ENCODE data around the gene NAA80. TPM values are rescaled to one million over a fixed set of nuclear protein-coding genes. Genes with fewer than 3 reads are reported as not detected.

Gene NAA80
- total RNA-seq, 1 donor from 2014 or later, result 12.5 TPM

- Histone ChIP-seq H3K9me3 (no peaks in the 10 kb centered on the region), H3K4me1 (peaks cover 94% of the 10 kb centered on the region), H3K36me3 (peaks cover 32% of the 10 kb centered on the region), H3K4me3 (no peak overlapping the region), H3K27ac (peak overlapping the region; percentile 85), H3K27me3 (no peaks in the 10 kb centered on the region)
- TF ChIP-seq CTCF (IDR thresholded peaks at IDR 0.05), result no peak
- peak; percentile 42 for ATAC-seq
- no peak for DNase-seq
- intact Hi-C loops (cut with DNase I), result no loop called here
Observed at GRCh38 chr3:50248387-50248786, 50.8 kb downstream of the NAA80 start.

GRCh38 chr3:50246517-50246954 is 52.7 kb downstream of the NAA80 start:
- Histone ChIP-seq H3K4me3 (peak overlapping the region; percentile 41), H3K27ac (peak overlapping the region; percentile 85), H3K27me3 (no peaks in the 10 kb centered on the region), H3K9me3 (no peaks in the 10 kb centered on the region), H3K4me1 (peaks cover 100% of the 10 kb centered on the region), H3K36me3 (peaks cover 14% of the 10 kb centered on the region)
- intact Hi-C loops (cut with DNase I), result no loop called here
- ATAC-seq (peak; percentile 46), DNase-seq (peak; percentile 74)
- no peak for TF ChIP-seq CTCF (IDR thresholded peaks at IDR 0.05)

Other genes starting within 250 kb of the NAA80 start
- gene RBM5, start 210.5 kb downstream of the NAA80 start, total RNA-seq, result 161 TPM
- 65.6 TPM for gene SEMA3F, start 144.1 kb downstream of the NAA80 start, total RNA-seq
- not detected for gene GNAT1, start 107.8 kb downstream of the NAA80 start, total RNA-seq
- not detected for gene SLC38A3, start 94.1 kb downstream of the NAA80 start, total RNA-seq
- gene GNAI2, start 63.2 kb downstream of the NAA80 start, total RNA-seq, result 321 TPM
- gene SEMA3B, start 30.3 kb downstream of the NAA80 start, total RNA-seq, result 120 TPM
- gene LSMEM2, start 20.3 kb downstream of the NAA80 start, total RNA-seq, result not detected
- gene IFRD2, start 7.0 kb downstream of the NAA80 start, total RNA-seq, result 77.0 TPM
- gene HYAL3, start within 50 bp of the NAA80 start, total RNA-seq, result 2.8 TPM
- gene HYAL1, start 4.2 kb upstream of the NAA80 start, total RNA-seq, result 78.8 TPM
- 303 TPM for gene HYAL2, start 23.3 kb upstream of the NAA80 start, total RNA-seq
- gene TUSC2, start 28.8 kb upstream of the NAA80 start, total RNA-seq, result 29.2 TPM
- 39.1 TPM for gene RASSF1, start 41.4 kb upstream of the NAA80 start, total RNA-seq
- gene ZMYND10, start 46.3 kb upstream of the NAA80 start, total RNA-seq, result 2.8 TPM
- gene NPRL2, start 51.4 kb upstream of the NAA80 start, total RNA-seq, result 21.6 TPM
- gene CYB561D2, start 51.5 kb upstream of the NAA80 start, total RNA-seq, result 23.9 TPM
- 40.1 TPM for gene TMEM115, start 60.1 kb upstream of the NAA80 start, total RNA-seq
- gene CACNA2D2, start 204.2 kb upstream of the NAA80 start, total RNA-seq, result 119 TPM

Measured in upper lobe of right lung (tissue), 1 donor.